K562 (cell line): ENCODE measurements around the gene TECPR2. TPM values are rescaled to one million over a fixed set of nuclear protein-coding genes. Genes with fewer than 3 reads are reported as not detected.

Experiments
- BCLAF1 ChIP-seq, 2 experiments: fragments of 450-650 bp in 1 of 2; IDR thresholded peaks; 2 replicates each; pipeline ENCODE4 v1.6.1; 2011 to 2017; ENCODE audit warnings: low read depth in 2 of 2, antibody characterized with exemption in 1 of 2, borderline replicate concordance in 1 of 2, low read length in 1 of 2, mild to moderate bottlenecking in 1 of 2, mixed read lengths in 1 of 2; ENCODE audit not compliant: control insufficient read depth in 1 of 2
- CCNT2 ChIP-seq: IDR thresholded peaks from 2 replicates; pipeline ENCODE4 v1.6.1; 2011; ENCODE audit warnings: borderline replicate concordance, low read depth, mild to moderate bottlenecking, moderate library complexity, mixed read lengths, low read length; ENCODE audit not compliant: insufficient read length; ENCODE audit errors: extremely low read depth
- CREB3L1 ChIP-seq: fragments of 450-650 bp; IDR thresholded peaks from 2 replicates; pipeline ENCODE4 v1.6.1; 2014; ENCODE audit warnings: low read depth, mild to moderate bottlenecking, moderate library complexity, borderline replicate concordance
- HDAC3 ChIP-seq: fragments of 450-650 bp; IDR thresholded peaks from 2 replicates; pipeline ENCODE4 v1.6.1; 2018; ENCODE audit warnings: borderline replicate concordance, mild to moderate bottlenecking, moderate library complexity; ENCODE audit not compliant: partially characterized antibody
- JUND ChIP-seq, 2 experiments: IDR thresholded peaks; 2 replicates in 1 of 2; 3 replicates in 1 of 2; pipeline ENCODE4 v1.6.1; 2011; ENCODE audit warnings: borderline replicate concordance in 2 of 2, low read depth in 2 of 2, low read length in 2 of 2, improper control_type of control experiment in 1 of 2, missing biosample characterization in 1 of 2, missing genetic modification characterization in 1 of 2, missing genetic modification reagents in 1 of 2
- KHSRP ChIP-seq: fragments of 450-650 bp; IDR thresholded peaks from 2 replicates; pipeline ENCODE4 v1.6.1; 2017
- NEUROD1 ChIP-seq: fragments of 150-350 bp; IDR thresholded peaks from 2 replicates; pipeline ENCODE4 v1.6.1; 2014; ENCODE audit warnings: borderline replicate concordance, low read length, low read depth; ENCODE audit not compliant: partially characterized antibody
- NONO ChIP-seq, 2 experiments: fragments of 200-400 bp in 1 of 2; fragments of 450-650 bp in 1 of 2; formaldehyde crosslinking in 1 of 2; IDR thresholded peaks; 2 replicates each; pipeline ENCODE4 v1.6.1; 2017; ENCODE audit warnings: low read depth in 2 of 2, mild to moderate bottlenecking in 2 of 2, moderate library complexity in 2 of 2, low read length in 1 of 2
- PRPF4 ChIP-seq: fragments of 200-400 bp; formaldehyde crosslinking; IDR thresholded peaks from one replicate; pipeline ENCODE4 v1.6.1; 2017; ENCODE audit warnings: low read length, low read depth, mild to moderate bottlenecking; ENCODE audit not compliant: insufficient read depth, poor library complexity, severe bottlenecking
- SP2 ChIP-seq: IDR thresholded peaks from 2 replicates; pipeline ENCODE4 v1.6.1; 2011; ENCODE audit warnings: mild to moderate bottlenecking, low read depth, low read length, moderate library complexity; ENCODE audit not compliant: poor library complexity, severe bottlenecking; ENCODE audit errors: extremely low read depth
- ZFP1 ChIP-seq: fragments of 450-650 bp; formaldehyde crosslinking; IDR thresholded peaks from 2 replicates; pipeline ENCODE4 v1.4.0; 2020; ENCODE audit warnings: mild to moderate bottlenecking, mixed read lengths
- ZNF274 ChIP-seq: IDR thresholded peaks from 2 replicates; pipeline ENCODE4 v1.6.1; 2011; ENCODE audit warnings: low read depth, mild to moderate bottlenecking, low read length, moderate library complexity, borderline replicate concordance
- ZNF445 ChIP-seq: fragments of 250-450 bp; sonication (Bioruptor Pico); IDR thresholded peaks from 2 replicates; pipeline ENCODE4 v1.4.0; 2020; ENCODE audit warnings: low read depth, mild to moderate bottlenecking, moderate library complexity
- ZNF766 ChIP-seq: fragments of 200-800 bp; sonication (Bioruptor generic); conservative IDR thresholded peaks from 2 replicates; pipeline ENCODE4 v1.6.1; 2016; ENCODE audit warnings: missing genetic modification characterization, missing compliant biosample characterization
- polyA plus RNA-seq, 8 experiments: library from polyadenylated mRNA; depleted of rRNA in 4 of 8; stranded (reverse) in 5 of 8; unstranded in 3 of 8; fragments of >200 nt; fragmentation: Nextera tagmentation in 2 of 8; fragmentation: Illumina TruSeq in 1 of 8; extraction: Ambion mirVana in 2 of 8; extraction: Trizol in 1 of 8; gene quantifications; 2 replicates each; pipeline versions ENCODE4 v1.2.1 to v1.2.3, GENCODE V29; 2011 to 2014; ENCODE audit warnings: inconsistent platforms in 1 of 8, missing spikeins in 1 of 8
- total RNA-seq, 7 experiments: library from RNA; depleted of rRNA in 6 of 7; stranded (reverse); fragments of >200 nt in 6 of 7; fragmentation: Illumina TruSeq in 2 of 7; extraction: Trizol in 2 of 7; gene quantifications; 2 replicates each; pipeline versions ENCODE4 v1.2.1 to v1.2.3, GENCODE V29; 2011 to 2021; ENCODE audit warnings: low replicate concordance in 1 of 7
- TF ChIP-seq, protein P1 (sequence below): fragments of 250-450 bp; sonication (Bioruptor Pico); IDR thresholded peaks from 2 replicates; pipeline ENCODE4 v1.6.1; 2021; ENCODE audit warnings: mild to moderate bottlenecking
- TF ChIP-seq, protein P2 (sequence below): fragments of 450-650 bp; formaldehyde crosslinking; IDR thresholded peaks from 2 replicates; pipeline ENCODE4 v1.4.0; 2020; ENCODE audit warnings: mild to moderate bottlenecking, moderate library complexity

Gene TECPR2
- total and polyA plus RNA-seq, 9 of the 15 experiments (the other 6 are each of a cell fraction or from before 2014, with no cell fraction given): 0.04 to 3.0 (median 0.83) TPM

DNA sequence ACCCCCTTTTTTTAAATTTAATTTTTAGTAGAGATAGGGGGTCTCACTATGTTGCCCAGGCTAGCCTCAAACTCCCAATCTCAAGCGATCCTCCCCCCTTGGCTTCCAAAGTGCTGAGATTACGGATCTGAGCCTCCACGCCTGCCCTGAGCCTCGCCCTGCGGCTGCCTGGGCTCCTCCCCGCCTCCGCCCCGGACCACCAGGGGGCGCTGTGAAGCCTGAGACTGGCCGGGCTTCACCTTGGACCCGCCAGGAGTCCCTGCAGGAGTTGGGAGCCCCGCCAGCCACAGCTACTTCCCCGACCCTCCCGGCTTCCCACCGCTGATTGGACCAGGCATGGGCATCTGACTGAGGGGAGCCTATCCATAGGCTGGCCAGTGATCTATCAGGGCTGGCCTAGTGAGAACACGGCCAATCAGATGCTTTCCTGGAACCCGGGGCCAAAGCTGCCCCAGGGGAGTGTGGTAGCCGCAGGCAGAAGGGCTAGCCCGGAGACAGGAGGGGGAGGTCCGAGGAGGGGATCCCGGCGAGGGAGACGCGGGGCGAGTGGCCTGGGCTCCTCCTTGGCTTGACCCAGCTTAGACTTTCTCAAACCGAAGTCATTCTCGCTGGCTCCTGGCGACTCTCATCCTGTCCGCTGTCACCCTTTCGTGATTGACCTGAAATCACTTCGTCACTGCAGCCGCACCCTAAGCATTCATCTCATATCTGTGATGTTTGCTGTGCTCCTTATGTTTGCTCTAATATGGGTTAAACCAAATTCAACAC lies 161.9 kb downstream of the TECPR2 start (continued):
- TF ChIP-seq PRPF4: no peak
- TF ChIP-seq ZNF274: no peak
- peak; percentile 75 for TF ChIP-seq NEUROD1
- no peak for TF ChIP-seq ZNF766 (CRISPR knock-in tag)
- TF ChIP-seq CCNT2: peak; percentile 73
- TF ChIP-seq, protein P1, sequence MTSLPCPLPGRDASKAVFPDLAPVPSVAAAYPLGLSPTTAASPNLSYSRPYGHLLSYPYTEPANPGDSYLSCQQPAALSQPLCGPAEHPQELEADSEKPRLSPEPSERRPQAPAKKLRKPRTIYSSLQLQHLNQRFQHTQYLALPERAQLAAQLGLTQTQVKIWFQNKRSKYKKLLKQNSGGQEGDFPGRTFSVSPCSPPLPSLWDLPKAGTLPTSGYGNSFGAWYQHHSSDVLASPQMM (CRISPR knock-in tag): no peak
- TF ChIP-seq, protein P2, sequence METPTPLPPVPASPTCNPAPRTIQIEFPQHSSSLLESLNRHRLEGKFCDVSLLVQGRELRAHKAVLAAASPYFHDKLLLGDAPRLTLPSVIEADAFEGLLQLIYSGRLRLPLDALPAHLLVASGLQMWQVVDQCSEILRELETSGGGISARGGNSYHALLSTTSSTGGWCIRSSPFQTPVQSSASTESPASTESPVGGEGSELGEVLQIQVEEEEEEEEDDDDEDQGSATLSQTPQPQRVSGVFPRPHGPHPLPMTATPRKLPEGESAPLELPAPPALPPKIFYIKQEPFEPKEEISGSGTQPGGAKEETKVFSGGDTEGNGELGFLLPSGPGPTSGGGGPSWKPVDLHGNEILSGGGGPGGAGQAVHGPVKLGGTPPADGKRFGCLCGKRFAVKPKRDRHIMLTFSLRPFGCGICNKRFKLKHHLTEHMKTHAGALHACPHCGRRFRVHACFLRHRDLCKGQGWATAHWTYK: no peak
- no peak for TF ChIP-seq HDAC3
- TF ChIP-seq BCLAF1 (IDR thresholded peaks at IDR 0.05; ENCODE audit: borderline replicate concordance in 1 of 2, control insufficient read depth in 1 of 2, low read depth in 2 of 2, low read length in 1 of 2): 0 out of 4 replicates have a peak, but pooled peaks of 1 of the 2 experiments have one; percentile 15
- no peak for TF ChIP-seq NONO (IDR thresholded peaks at IDR 0.05; ENCODE audit: low read depth in 2 of 2, low read length in 1 of 2)
- no peak for TF ChIP-seq KHSRP
- no peak for TF ChIP-seq ZFP1 (CRISPR knock-in tag)
- TF ChIP-seq ZNF445 (CRISPR knock-in tag): no peak
- peak; percentile 38 for TF ChIP-seq SP2
- peak; percentile 24; the same call in 1 of the 2 replicates for TF ChIP-seq JUND (IDR thresholded peaks at IDR 0.05; ENCODE audit: borderline replicate concordance, low read depth, low read length)
- TF ChIP-seq JUND (tag; IDR thresholded peaks at IDR 0.05; ENCODE audit: borderline replicate concordance, low read depth, low read length): peak; percentile 7; the same call in 1 of the 3 replicates
- 0 out of 2 replicates have a peak, but pooled peaks have one; percentile 20 for TF ChIP-seq CREB3L1
